ENCODE measurements around the gene SGMS2.

- no peak for TF ChIP-seq POLR2A (IDR thresholded peaks at IDR 0.05; ENCODE audit: low read depth, low read length)
- no peak for TF ChIP-seq MXI1 (IDR thresholded peaks at IDR 0.05; ENCODE audit: borderline replicate concordance, low read depth, low read length)
- no peak for TF ChIP-seq CTCF (conservative IDR thresholded peaks at IDR 0.05; ENCODE audit: low read depth, low read length)
- no peak for TF ChIP-seq MAFK (IDR thresholded peaks at IDR 0.05; ENCODE audit: low read depth, low read length)
- no peak for TF ChIP-seq USF2 (IDR thresholded peaks at IDR 0.05; ENCODE audit: low read depth, low read length)
- TF ChIP-seq RAD21 (IDR thresholded peaks at IDR 0.05; ENCODE audit: low read length) = no peak
- TF ChIP-seq CHD1 (IDR thresholded peaks at IDR 0.05; ENCODE audit: low read depth, low read length) = no peak
- TF ChIP-seq FOS (IDR thresholded peaks at IDR 0.05; ENCODE audit: low read depth, low read length) = no peak
- no peak for TF ChIP-seq CEBPB (IDR thresholded peaks at IDR 0.05; ENCODE audit: low read depth, low read length)
- TF ChIP-seq BHLHE40 (IDR thresholded peaks at IDR 0.05; ENCODE audit: low read depth, low read length) = no peak
- TF ChIP-seq RFX5 (IDR thresholded peaks at IDR 0.05; ENCODE audit: low read depth, low read length) = no peak
- TF ChIP-seq MAZ (IDR thresholded peaks at IDR 0.05; ENCODE audit: borderline replicate concordance, low read depth, low read length) = no peak
- TF ChIP-seq SMC3 (IDR thresholded peaks at IDR 0.05; ENCODE audit: low read depth, low read length) = no peak
Measured at GRCh38 chr4:107826421-107826980, 1.8 kb downstream of the SGMS2 start.
